ENCODE data around the gene HM13.
"Not testable (repeated sequence)": the region's sequence is repeated elsewhere in the genome, so short reads cannot be mapped to it uniquely, and the experiment has no call there.

Gene HM13

GRCh38 chr20:31568773-31569162, 54.5 kb downstream of the HM13 start:
- no peak for DNase-seq

DNA sequence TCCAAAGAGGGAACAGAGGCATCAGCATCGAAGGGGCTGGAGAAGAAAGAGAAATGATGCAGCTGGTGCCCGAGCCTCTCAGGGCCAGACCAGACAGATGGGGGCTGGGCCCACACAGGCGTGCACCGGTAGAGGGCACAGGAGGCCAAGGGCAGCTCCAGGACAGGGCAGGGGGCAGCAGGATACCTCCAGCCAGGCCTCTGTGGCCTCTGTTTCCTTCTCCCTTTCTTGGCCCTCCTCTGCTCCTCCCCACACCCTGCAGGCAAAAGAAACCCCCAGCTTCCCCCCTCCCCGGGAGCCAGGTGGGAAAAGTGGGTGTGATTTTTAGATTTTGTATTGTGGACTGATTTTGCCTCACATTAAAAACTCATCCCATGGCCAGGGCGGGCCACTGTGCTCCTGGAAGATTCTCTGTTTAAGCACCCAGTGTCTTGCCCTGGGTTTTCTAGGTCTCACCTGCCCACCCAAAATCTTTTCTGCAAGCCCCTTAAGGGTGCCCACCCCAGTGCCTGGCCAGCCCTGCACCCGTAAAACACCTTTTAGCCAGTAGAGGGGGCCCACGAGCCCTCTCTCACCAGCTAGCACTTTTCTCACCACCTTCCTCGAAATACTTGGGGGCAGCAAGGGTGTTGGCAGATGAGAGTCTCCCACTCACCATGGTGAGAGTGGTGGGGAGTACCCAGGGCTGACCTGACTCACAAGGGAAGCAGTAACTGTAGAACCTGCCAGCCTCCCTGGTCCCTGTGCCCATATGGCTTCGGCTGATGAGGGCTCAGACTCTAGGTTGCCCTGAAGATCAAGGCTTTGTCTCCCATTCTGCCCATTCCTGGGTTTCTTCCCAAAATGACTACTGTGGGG, 55.1 kb downstream of the HM13 start:
- peak; percentile 78 for DNase-seq

- DNase-seq: no peak
These were observed 55.8 kb downstream of the HM13 start for GRCh38 chr20:31570021-31570463.

- DNase-seq: no peak
These were observed 56.7 kb downstream of the HM13 start for GRCh38 chr20:31570735-31571617.

DNA sequence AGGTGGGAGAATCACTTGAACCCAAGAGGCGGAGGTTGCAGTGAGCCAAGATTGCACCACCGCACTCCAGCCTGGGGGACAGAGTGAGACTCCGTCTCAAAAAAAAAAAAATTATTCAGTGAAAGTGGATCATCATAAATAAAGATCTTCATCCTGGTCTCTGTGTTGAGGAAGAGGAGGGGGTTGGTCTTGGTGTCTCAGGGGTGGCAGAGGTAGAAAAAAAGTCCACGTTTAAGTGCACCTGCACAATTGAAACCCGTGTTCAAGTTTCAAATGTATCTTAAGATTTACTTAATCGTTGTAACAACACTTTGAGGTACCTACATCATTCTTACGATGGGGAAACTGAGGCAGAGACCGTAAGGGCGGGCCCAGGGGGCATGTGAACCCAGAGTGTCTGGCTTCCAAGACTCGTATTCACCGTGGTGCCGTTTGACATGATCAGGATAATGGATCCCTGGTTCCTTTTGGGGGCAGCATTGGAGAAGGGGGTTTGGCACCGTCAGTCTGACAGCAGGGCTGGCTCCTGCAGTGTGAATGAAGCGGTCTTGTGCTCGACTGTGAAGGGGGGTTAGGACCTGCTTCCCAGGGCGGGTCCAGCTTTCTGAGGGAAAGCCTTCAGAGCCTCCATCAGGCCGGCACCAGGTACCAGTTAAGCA, 57.9 kb downstream of the HM13 start:
- peak; percentile 61 for DNase-seq

DNA sequence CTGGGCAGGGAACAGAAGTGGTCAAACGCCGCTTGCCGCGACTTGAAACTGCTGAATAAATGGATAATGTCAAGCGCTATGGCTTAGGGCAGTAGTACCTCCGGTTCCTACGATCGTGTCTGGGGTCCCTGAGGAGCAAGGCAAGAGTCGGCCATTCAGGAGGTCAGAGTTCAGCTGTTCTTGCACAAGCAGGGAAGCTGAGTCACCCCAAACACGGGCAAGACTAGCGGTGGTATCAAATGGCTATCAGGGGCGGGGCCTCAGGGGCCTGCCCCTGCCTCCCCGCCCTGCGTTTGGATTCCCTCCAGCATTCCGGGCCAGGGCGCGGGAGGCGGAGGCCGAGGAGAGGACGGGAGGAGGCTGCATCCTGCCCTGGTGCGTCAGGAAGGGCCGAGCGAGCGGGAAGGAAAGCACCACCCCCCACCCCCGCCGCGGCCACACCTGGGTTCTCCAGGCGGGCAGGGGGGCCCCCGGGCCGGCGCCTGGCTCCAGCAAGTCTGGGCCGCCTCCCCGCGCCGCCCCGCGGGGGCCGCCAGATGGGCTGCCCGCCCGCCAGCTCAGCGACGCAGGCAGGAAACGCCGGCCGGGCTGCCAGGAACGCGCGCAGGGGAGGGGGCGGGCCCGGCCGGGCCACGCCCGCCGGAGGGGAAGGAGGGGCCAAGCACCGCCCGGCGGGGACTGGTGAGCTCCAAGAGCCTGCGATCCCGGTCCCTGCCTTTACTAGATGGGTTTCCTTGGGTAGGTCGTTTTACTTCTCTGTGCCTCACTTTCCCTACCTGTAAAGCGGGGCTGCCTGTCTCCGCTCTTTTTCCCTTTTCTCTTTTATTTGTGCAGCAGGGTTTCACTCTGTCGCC, 58.7 kb downstream of the HM13 start:
- peak; percentile 98 for DNase-seq

DNA sequence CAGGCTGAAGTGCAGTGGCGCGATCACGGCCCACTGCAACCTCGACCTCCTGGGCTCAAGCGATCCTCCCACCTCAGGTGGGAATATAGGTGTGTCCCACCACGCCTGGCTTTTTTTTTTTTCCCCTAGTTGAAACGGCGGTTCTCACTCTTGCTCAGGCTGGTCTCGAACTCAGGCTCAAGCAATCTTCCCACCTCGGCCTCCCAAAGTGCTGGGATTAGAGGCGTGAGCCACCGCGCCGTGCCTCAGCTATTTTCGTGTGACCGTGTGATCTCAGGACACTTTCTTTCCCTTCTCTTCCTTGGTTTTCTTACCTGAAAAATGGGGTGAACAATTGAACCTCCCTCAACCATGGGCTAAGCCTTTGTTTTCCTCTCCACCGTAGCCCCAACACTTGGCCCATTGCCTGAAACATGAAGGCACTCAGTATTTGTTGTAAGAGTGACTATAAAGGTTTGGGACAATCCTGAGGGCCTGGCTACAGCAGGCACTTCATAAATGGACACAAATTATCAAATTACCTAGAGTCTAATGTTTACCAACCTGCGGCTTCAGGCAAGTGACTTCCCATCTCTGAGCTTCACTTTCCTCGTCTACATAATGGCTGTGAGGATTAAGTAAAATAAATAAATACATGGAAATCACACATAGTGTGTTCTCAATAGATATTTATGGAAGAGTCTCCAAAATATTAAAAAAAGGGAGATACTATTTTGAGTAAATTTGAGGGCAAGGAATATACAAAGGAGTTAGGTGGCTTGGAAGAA, 59.5 kb downstream of the HM13 start:
- peak; percentile 44 for DNase-seq

DNA sequence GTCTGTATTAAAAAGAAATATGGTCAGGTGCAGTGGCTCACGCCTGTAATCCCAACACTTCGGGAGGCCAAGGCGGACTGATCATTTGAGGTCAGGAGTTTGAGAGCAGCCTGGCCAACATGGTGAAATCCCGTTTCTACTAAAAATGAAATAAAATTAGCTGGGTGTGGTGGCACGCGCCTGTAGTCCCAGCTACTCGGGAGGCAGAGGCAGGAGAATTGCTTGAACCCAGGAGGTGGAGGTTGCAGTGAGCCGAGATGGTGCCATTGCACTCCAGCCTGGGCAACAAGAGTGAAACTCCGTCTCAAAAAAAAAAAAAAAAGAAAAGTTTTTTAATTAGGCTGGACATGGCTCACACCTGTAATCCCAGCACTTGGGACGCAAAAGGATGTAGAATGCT, 60.7 kb downstream of the HM13 start:
- not testable (repeated sequence) for DNase-seq

GRCh38 chr20:31576751-31577150, 62.5 kb downstream of the HM13 start:
- no peak for DNase-seq

DNA sequence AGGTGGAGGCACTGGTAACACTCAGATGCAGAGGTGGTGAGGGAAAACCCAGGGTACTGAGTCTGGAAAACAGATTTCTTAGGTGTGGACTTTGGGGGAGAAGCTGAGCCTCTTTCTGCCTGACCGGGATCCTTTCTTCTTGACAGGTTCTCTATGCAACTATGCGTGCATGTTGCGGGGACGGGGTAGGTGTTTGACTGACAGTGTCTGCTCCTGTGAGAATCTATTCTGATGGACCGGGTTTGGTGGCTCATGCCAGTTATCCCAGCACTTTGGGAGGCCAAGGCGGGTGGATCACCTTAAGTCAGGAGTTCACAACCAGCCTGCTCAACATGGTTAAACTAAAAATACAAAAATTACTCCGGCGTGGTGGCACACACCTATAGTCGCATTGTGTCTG, 63.0 kb downstream of the HM13 start:
- DNase-seq: no peak

DNA sequence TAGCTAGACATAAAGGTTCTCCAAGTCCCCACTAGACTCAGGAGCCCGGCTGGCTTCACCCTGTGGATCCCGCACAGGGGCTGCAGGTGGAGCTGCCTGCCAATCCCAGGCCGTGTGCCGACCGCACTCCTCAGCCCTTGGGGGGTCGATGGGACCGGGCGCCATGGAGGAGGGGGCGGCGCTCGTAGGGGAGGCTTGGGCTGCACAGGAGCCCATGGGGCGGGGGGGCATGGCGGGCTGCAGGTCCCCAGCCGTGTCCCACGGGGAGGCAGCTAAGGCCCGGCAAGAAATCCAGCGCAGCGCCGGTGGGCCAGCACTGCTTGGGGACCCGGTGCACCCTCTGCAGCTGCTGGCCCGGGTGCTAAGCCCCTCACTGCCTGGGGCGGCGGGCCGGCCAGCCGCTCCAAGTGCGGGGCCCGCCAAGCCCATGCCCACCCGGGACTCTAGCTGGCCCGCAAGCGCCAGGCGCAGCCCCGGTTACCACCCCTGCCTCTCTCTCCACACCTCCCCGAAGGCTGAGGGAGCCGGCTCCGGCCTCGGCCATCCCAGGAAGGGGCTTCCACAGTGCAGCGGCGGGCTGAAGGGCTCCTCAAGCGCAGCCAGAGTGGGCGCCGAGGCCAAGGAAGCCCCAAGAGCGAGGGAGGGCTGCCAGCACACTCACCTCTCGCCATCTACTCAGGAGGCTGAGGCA, 64.4 kb downstream of the HM13 start:
- DNase-seq: no peak

DNA sequence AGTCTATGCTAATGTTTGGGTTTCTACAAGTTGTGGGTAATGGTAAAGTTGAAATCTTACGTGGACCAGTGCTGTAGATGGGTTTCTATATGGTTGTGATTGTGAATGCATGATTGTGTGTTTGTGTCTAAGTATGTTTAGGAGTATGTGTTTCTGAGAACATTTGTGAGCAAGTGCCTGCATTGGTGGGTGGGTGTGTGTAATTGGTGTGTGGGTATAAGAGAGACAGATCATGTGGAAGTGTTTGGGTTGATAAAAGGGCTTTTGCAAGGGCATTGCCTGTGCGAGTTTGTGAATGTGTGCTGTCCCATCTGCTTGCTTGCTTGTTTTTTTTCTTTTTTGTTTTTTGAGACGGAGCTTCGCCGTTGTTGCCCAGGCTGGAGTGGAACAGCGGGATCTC, 65.0 kb downstream of the HM13 start:
- DNase-seq: no peak

- not testable (repeated sequence) for DNase-seq
These were observed 65.9 kb downstream of the HM13 start for GRCh38 chr20:31579941-31580651.

DNA sequence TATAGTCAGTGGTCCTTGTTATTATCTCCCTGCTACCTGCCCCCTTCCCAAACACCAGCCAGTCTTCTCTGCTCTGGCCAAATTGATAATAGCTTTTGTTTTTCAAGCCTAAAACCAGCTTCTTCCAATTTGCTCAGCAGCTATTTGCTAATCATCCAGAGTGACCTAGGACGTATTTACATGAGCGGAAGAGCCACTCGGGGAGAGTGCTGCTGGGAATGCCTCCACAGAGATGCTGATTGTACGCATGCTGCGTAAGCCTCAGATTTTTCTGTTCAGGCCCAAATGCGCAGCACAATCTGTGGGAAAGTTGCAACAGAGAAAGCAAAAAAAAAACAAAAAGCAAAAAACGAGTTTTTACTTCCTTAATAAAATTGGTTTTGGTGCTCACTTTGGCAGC, 66.5 kb downstream of the HM13 start:
- no peak for DNase-seq

DNA sequence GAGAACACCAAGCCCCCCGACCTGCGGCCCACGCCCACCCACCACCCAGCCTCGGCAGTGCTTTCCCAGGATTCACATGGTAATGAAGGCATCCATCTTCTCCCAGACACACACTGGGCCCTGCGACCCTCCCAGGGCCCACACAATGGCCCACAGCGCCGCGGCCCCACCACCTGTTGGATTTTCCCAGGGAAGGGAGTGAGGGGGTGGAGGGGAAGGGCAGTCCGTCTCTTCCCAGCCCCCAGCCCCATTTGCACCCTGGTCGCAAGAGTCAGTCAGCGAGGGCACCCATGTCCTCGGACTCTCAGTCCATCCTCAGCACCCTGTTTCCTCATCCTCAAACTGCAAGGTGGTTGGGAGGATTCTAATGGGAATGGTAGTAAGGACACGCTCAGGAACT, 67.1 kb downstream of the HM13 start:
- no peak for DNase-seq

DNA sequence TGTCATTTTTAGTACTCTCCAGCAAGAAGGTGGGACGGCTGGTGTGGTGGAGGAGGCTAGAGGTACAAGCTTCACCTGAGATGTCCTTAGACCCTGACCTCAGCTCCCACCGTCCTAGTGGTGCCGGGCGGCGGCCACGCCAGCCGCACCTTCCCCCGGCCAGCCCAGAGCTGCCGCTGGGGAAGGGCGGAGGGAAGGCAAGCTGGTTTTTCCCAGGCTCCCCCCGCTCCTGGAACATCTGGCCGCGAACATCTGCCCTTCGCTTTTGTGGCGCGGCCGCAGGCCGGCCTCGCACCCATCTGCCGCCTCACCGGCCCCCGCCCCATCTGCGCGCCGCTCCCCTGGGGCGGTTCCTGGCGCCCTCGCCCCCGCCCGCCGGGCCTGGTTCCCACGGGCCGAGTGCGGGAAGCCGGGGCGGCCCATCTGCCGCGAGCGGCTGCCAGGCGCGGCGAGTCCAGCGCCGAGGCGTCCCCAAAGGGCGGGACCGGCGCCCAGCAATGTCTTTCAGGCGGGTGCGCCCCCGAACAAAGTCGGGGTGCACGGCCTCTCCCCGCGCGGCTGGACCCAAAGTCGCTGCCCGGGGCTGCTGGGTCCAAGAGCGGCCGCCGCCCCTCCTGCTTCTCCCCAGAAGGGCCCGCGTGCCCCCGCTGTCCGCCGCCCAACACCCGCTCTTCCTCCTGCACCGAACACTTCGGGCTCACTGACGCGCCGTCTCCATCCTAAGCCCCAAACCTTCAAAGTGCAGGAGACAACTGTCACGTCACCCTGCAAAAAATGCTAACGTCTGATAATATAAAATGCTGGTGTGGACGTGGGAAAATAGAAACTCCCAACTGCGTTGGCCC, 73.5 kb downstream of the HM13 start:
- DNase-seq: peak; percentile 49

DNA sequence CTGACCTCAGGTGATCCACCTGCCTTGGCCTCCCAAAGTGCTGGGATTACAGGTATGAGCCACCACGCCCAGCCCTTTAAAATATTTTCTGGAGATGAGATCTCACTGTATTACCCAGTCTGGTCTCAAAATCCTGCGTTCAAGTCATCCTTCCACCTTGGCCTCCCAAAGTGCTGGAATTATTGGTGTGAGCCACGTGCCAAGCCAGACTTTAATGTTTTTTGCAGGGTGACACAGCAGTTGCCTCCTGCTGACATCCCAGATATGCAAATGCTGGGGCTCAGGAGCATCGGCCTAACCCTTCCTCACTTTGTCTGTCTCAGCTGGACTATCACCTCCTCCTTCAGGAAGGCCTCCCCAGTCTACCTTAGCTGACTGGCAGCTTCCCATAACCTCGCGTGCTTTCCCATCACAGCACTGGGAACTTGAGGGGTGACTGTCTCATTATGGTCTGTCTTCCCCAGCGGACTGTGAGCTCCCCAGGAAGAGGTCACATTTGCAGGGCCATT, 76.5 kb downstream of the HM13 start:
- DNase-seq: no peak

DNA sequence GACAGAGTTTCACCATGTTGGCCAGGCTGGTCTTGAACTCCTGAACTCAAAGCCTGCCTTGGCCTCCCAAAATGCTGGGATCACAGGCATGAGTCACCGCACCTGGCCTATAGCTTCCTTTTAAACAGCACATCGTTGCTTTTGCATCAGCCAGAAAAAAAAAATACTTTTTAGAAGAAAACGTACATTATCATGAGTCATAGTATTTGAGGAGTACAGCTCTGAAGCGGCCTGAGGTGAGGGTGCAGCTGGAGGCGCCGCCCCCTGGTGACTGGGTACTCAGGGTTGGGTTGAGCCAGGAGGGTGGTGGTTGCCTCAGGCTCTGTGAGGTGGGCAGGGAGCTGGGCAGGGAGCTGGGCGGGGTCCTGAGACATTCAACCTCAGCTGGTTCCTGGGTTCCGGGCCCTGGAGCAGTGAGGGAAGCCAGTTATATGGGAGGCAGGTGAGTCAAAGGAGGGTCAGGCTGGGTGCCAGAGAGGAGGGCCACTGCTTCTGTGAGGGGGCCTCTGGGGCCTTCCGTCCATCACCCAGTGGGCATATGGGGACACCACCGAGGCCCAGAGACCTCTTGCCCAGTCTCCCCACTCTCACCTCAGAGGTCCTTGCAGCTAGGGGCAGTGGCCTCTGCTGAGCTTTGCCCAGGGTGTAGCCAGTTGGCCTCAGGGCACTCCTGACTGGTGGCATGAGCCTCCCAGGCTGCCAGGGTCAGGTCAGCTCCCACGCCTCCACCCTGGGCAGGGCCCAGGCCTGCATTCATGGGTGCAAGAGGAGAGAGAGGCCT, 79.2 kb downstream of the HM13 start:
- DNase-seq: peak; percentile 52

Data from hematopoietic multipotent progenitor cell treated with erythropoietin and hydrocortisone succinate and interleukin-3 and kit ligand, for 6 days (in vitro differentiated cells).